Measurements from ENCODE around the gene RABEP1. TPM values are rescaled to one million over a fixed set of nuclear protein-coding genes. Genes with fewer than 3 reads are reported as not detected.

The RABEP1 gene
- polyA plus RNA-seq, 4 donors: 14.5 to 37.1 (median 16.0) TPM

DNA sequence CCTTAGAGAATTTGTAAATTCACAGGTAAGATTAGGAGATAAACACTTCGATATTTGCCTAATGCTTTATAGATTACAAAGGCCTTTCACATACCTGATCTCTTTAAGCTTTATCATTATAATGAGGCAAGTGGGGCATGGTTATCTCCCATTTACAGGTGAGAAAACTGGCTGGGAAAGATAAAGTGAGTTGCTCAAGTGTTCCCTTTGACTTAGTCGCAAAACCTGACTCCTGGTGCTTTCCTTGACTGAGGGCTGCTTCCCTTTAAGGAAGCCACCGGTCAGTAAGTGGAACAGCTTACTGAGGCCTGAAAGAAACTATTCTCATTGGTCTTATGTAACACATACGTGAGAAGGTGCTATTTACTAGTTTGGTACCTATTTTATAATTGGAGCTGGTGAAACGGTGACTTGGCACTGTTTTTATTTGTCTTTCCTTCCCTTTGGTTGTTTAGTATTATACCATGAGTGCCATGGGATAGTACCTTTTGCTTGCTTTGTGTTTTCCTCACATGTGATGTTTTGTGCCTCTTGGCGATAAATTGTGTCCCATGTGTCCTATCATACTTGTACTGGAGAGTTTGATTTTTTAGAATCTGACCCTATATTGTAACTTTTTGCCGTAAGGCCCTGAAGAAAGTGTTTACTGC, 80.2 kb downstream of the RABEP1 start:
- Histone ChIP-seq H3K27me3 (ENCODE audit: control insufficient read depth in 3 of 3, insufficient read depth in 3 of 3, low read length in 3 of 3) (no peaks in the 10 kb centered on the region), H3K4me1 (ENCODE audit: control insufficient read depth in 3 of 3, insufficient read depth in 2 of 3, low read depth in 1 of 3, low read length in 2 of 3) (no peaks in the 10 kb centered on the region), H3K4me3 (ENCODE audit: low read depth in 1 of 3, low read length in 3 of 3) (no peak overlapping the region), H3K9me3 (ENCODE audit: control insufficient read depth in 2 of 2, insufficient read depth in 1 of 2, low read depth in 1 of 2, low read length in 1 of 2) (no peaks in the 10 kb centered on the region), H3K36me3 (ENCODE audit: control insufficient read depth in 3 of 3, insufficient read depth in 2 of 3, low read depth in 1 of 3, low read length in 3 of 3) (peaks cover 18 to 43% (median 18%) of the 10 kb centered on the region in 3 donors), H3K27ac (ENCODE audit: low read depth in 1 of 3, low read length in 2 of 3) (no peak overlapping the region)
- 63 to 74% (median 69%) methylated on average over 7 of the region's 7 CpGs for WGBS, 3 donors
- no peak for DNase-seq
- FAIRE-seq: no peak

DNA sequence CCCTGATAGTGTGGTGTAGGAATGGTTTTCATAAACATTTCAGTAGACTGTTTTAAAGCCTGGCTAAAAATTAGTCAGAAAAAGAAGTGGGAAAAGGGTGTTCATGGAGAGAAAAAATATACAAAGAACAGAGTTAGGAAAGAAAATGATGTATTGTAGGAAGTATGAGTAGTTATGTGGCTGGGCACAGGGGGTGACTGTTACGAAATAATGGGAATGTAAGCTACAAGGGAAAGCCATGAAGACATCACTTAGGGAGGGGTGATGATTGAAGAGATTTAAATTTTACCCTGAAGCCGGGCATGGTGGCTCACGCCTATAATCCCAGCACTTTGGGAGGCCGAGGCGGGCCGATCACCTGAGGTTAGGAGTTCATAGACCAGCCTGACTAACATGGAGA, 82.1 kb downstream of the RABEP1 start:
- FAIRE-seq (no peak), DNase-seq (no peak)
- WGBS, 3 donors: 95 to 96% (median 96%) methylated on average over 6 of the region's 6 CpGs
- Histone ChIP-seq H3K27me3 (ENCODE audit: control insufficient read depth in 3 of 3, insufficient read depth in 3 of 3, low read length in 3 of 3) (no peaks in the 10 kb centered on the region), H3K27ac (ENCODE audit: low read depth in 1 of 3, low read length in 2 of 3) (no peak overlapping the region), H3K4me1 (ENCODE audit: control insufficient read depth in 3 of 3, insufficient read depth in 2 of 3, low read depth in 1 of 3, low read length in 2 of 3) (no peaks in the 10 kb centered on the region), H3K9me3 (ENCODE audit: control insufficient read depth in 2 of 2, insufficient read depth in 1 of 2, low read depth in 1 of 2, low read length in 1 of 2) (no peaks in the 10 kb centered on the region), H3K4me3 (ENCODE audit: low read depth in 1 of 3, low read length in 3 of 3) (no peak overlapping the region), H3K36me3 (ENCODE audit: control insufficient read depth in 3 of 3, insufficient read depth in 2 of 3, low read depth in 1 of 3, low read length in 3 of 3) (peaks cover 11 to 39% (median 19%) of the 10 kb centered on the region in 3 donors)

DNA sequence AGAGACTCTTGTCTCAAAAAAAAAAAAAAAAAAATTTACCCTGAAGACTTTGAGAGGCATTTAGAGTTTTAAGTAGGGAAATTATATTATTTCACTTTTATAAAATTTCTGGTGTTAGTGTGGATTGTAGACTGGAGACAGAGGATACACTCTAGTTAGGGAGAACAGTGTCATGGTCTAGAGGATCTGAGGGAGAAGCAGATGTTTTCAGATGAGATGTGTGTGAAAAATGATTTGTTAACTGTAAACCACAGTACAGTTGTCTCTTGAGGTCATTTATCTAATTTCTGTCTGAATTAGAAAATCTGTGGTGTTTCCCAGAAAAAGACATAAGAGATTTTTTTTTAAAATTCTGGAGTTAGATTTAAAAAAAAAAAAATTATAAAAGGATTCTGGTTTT, 82.6 kb downstream of the RABEP1 start:
- Histone ChIP-seq H3K36me3 (ENCODE audit: control insufficient read depth in 3 of 3, insufficient read depth in 2 of 3, low read depth in 1 of 3, low read length in 3 of 3) (peaks cover 11 to 41% (median 19%) of the 10 kb centered on the region in 3 donors), H3K9me3 (ENCODE audit: control insufficient read depth in 2 of 2, insufficient read depth in 1 of 2, low read depth in 1 of 2, low read length in 1 of 2) (no peaks in the 10 kb centered on the region), H3K27ac (ENCODE audit: low read depth in 1 of 3, low read length in 2 of 3) (no peak overlapping the region), H3K4me1 (ENCODE audit: control insufficient read depth in 3 of 3, insufficient read depth in 2 of 3, low read depth in 1 of 3, low read length in 2 of 3) (no peaks in the 10 kb centered on the region), H3K4me3 (ENCODE audit: low read depth in 1 of 3, low read length in 3 of 3) (no peak overlapping the region), H3K27me3 (ENCODE audit: control insufficient read depth in 3 of 3, insufficient read depth in 3 of 3, low read length in 3 of 3) (no peaks in the 10 kb centered on the region)
- FAIRE-seq (no peak), DNase-seq (no peak)

DNA sequence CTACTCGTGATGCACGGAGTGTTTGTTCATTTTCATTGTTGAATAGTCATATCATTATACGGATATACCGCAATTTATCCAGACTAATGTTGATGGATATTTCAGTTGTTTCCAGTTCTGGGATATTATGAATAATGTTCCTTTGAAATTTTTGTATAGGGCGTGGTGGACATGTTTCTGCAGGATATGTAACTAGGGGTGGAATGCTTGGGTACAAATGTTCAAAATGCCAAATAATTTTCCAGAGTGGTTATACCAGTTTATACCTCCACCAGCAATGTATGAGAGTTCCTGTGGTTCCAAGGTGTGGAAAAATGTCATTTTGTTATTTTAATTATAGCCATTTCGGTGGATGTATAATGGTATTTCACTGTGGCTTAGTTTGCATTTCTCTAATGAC, 83.7 kb downstream of the RABEP1 start:
- WGBS, 3 donors: 88 to 93% (median 90%) methylated on average over 6 of the region's 6 CpGs
- H3K27ac ChIP-seq (ENCODE audit: low read depth in 1 of 3, low read length in 2 of 3): no peak overlapping the region
- no peak for FAIRE-seq
- peaks cover 10 to 40% (median 19%) of the 10 kb centered on the region in 3 donors for H3K36me3 ChIP-seq (ENCODE audit: control insufficient read depth in 3 of 3, insufficient read depth in 2 of 3, low read depth in 1 of 3, low read length in 3 of 3)
- no peaks in the 10 kb centered on the region for H3K27me3 ChIP-seq (ENCODE audit: control insufficient read depth in 3 of 3, insufficient read depth in 3 of 3, low read length in 3 of 3)
- H3K4me1 ChIP-seq (ENCODE audit: control insufficient read depth in 3 of 3, insufficient read depth in 2 of 3, low read depth in 1 of 3, low read length in 2 of 3): no peaks in the 10 kb centered on the region
- H3K9me3 ChIP-seq (ENCODE audit: control insufficient read depth in 2 of 2, insufficient read depth in 1 of 2, low read depth in 1 of 2, low read length in 1 of 2): no peaks in the 10 kb centered on the region
- DNase-seq: no peak
- no peak overlapping the region for H3K4me3 ChIP-seq (ENCODE audit: low read depth in 1 of 3, low read length in 3 of 3)

DNA sequence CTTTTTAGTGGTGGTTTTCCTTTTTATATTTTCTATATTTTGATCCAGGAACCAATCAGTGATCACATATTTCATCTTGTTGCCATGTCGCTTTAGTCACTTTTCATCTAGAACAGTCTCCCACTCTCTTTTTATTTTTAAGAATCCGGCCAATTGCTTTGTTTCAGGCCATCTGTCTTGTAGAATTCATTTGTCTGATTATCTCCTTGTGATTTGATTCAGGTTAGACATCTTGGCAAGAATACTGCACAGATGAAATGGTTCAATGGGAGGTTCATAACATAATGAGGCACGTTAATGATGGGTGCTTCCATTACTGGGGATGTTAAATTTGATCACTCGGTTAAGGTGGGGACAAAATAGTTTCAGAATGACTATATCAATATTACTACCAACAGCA, 88.3 kb downstream of the RABEP1 start:
- H3K36me3 ChIP-seq (ENCODE audit: control insufficient read depth in 3 of 3, insufficient read depth in 2 of 3, low read depth in 1 of 3, low read length in 3 of 3): peaks cover 5 to 53% (median 7%) of the 10 kb centered on the region in 3 donors
- 89 to 92% (median 91%) methylated on average over 4 of the region's 4 CpGs for WGBS, 3 donors

DNA sequence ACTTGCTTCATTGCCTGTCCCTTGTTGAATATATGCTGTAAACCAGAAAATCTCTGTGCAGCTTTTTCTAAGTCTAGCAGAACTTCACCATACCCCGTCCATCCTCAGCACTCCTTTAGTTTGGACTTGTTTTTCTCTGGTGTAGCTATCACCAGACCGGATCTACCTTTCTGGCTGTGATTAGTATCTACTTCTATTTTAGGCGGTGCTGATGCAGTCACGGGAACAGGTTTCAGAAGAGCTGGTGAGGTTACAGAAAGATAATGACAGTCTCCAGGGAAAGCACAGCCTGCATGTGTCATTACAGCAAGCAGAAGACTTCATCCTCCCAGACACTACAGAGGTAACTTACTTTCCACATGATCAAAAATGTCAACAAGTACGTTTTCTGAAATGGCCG, 91.0 kb downstream of the RABEP1 start:
- H3K27ac ChIP-seq (ENCODE audit: low read depth in 1 of 3, low read length in 2 of 3): no peak overlapping the region
- FAIRE-seq (no peak), DNase-seq (no peak)
- H3K4me3 ChIP-seq (ENCODE audit: low read depth in 1 of 3, low read length in 3 of 3): no peak overlapping the region
- peaks cover under 1 to 48% (median 10%) of the 10 kb centered on the region in 3 donors for H3K36me3 ChIP-seq (ENCODE audit: control insufficient read depth in 3 of 3, insufficient read depth in 2 of 3, low read depth in 1 of 3, low read length in 3 of 3)
- H3K27me3 ChIP-seq (ENCODE audit: control insufficient read depth in 3 of 3, insufficient read depth in 3 of 3, low read length in 3 of 3): no peaks in the 10 kb centered on the region
- no peaks in the 10 kb centered on the region for H3K4me1 ChIP-seq (ENCODE audit: control insufficient read depth in 3 of 3, insufficient read depth in 2 of 3, low read depth in 1 of 3, low read length in 2 of 3)
- WGBS, 3 donors: 81% methylated on average over 6 of the region's 6 CpGs
- no peaks in the 10 kb centered on the region for H3K9me3 ChIP-seq (ENCODE audit: control insufficient read depth in 2 of 2, insufficient read depth in 1 of 2, low read depth in 1 of 2, low read length in 1 of 2)

More for the DNA sequence above, 88.3 kb downstream of the RABEP1 start:
- H3K27me3 ChIP-seq (ENCODE audit: control insufficient read depth in 3 of 3, insufficient read depth in 3 of 3, low read length in 3 of 3): no peaks in the 10 kb centered on the region
- FAIRE-seq: no peak
- no peak overlapping the region for H3K27ac ChIP-seq (ENCODE audit: low read depth in 1 of 3, low read length in 2 of 3)
- no peak overlapping the region for H3K4me3 ChIP-seq (ENCODE audit: low read depth in 1 of 3, low read length in 3 of 3)
- no peaks in the 10 kb centered on the region for H3K4me1 ChIP-seq (ENCODE audit: control insufficient read depth in 3 of 3, insufficient read depth in 2 of 3, low read depth in 1 of 3, low read length in 2 of 3)
- H3K9me3 ChIP-seq (ENCODE audit: control insufficient read depth in 2 of 2, insufficient read depth in 1 of 2, low read depth in 1 of 2, low read length in 1 of 2): no peaks in the 10 kb centered on the region
- DNase-seq: no peak

DNA sequence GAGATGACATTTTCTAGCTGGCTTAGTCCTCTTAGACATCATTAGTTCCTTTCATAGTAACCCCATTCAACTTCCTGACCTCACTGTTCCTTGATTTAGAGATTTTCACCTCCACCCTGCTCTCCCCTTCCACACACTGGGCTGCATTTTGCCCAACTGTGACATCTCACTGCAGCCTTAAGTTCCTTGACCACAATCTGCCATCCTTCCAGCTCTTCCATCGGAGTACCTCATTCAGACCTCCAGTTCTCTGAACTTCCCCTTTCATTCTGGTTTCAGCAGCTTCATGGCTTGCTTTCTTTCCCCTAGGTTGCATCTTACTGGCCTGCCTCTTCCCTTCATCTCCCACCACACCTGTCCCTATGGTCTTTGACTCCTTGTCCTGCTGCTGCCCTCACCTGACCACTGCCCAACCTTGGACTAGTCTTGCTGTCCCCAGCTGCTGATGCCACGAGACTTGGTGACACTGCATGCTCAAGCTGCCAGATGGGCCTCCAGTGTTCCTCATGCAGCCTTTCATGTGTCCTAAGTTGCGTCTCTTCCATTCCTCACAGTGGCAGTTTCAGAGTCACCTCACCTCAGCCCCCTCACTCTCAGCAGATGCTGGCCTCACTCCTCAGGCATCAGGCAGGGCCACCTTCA, 96.6 kb downstream of the RABEP1 start:
- FAIRE-seq (no peak), DNase-seq (no peak)
- Histone ChIP-seq H3K4me3 (ENCODE audit: low read depth in 1 of 3, low read length in 3 of 3) (no peak overlapping the region), H3K9me3 (ENCODE audit: control insufficient read depth in 2 of 2, insufficient read depth in 1 of 2, low read depth in 1 of 2, low read length in 1 of 2) (no peaks in the 10 kb centered on the region), H3K27me3 (ENCODE audit: control insufficient read depth in 3 of 3, insufficient read depth in 3 of 3, low read length in 3 of 3) (no peaks in the 10 kb centered on the region), H3K36me3 (ENCODE audit: control insufficient read depth in 3 of 3, insufficient read depth in 2 of 3, low read depth in 1 of 3, low read length in 3 of 3) (peaks cover 18 to 64% (median 42%) of the 10 kb centered on the region in 3 donors), H3K4me1 (ENCODE audit: control insufficient read depth in 3 of 3, insufficient read depth in 2 of 3, low read depth in 1 of 3, low read length in 2 of 3) (no peaks in the 10 kb centered on the region), H3K27ac (ENCODE audit: low read depth in 1 of 3, low read length in 2 of 3) (no peak overlapping the region)
- WGBS, 3 donors: 90 to 97% (median 95%) methylated on average over 3 of the region's 3 CpGs

DNA sequence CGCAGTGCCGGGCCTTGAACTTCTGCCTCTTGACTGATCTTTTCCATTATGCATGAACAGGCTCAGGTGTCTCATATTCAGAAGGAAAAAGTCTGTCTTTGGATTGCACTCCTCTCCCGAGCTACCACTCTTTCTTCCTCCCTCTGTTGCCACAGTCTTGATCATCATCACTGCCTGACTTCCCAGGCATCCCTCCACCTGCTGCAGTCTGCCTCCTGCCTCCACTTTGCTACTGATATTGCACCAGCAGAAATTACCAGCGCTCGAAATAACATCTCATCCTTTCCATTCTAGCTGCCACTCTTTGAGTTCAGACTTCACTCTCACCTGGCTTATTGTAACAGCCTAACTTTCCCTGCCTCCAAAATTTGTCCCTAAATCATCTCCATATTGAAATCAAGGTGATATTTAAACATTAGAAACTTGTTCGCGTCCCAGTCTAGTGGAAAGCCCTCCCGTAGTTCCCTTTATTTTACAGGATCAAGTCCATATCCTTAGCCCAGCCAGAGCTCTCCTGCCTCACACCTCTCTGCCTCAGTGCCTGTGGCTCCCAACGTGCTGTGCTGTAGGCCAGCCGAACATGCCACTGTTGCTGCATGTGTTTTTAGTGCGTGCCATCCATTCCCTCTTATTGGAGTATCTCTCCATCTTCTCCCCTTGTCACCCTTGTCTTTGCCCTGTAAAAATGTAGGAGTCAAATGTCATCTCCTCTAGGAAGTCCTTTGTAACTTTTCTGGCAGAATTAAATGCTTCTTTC, 97.4 kb downstream of the RABEP1 start:
- FAIRE-seq (no peak), DNase-seq (no peak)
- Histone ChIP-seq H3K9me3 (ENCODE audit: control insufficient read depth in 2 of 2, insufficient read depth in 1 of 2, low read depth in 1 of 2, low read length in 1 of 2) (no peaks in the 10 kb centered on the region), H3K36me3 (ENCODE audit: control insufficient read depth in 3 of 3, insufficient read depth in 2 of 3, low read depth in 1 of 3, low read length in 3 of 3) (peaks cover 22 to 58% (median 48%) of the 10 kb centered on the region in 3 donors), H3K4me1 (ENCODE audit: control insufficient read depth in 3 of 3, insufficient read depth in 2 of 3, low read depth in 1 of 3, low read length in 2 of 3) (no peaks in the 10 kb centered on the region), H3K27me3 (ENCODE audit: control insufficient read depth in 3 of 3, insufficient read depth in 3 of 3, low read length in 3 of 3) (no peaks in the 10 kb centered on the region), H3K27ac (ENCODE audit: low read depth in 1 of 3, low read length in 2 of 3) (no peak overlapping the region), H3K4me3 (ENCODE audit: low read depth in 1 of 3, low read length in 3 of 3) (no peak overlapping the region)
- WGBS, 3 donors: 88 to 93% (median 89%) methylated on average over 11 of the region's 11 CpGs

All from small intestine (tissue), 7 donors.